ENCODE data around the gene FZD2.
"Not testable (repeated sequence)": the region's sequence is repeated elsewhere in the genome, so short reads cannot be mapped to it uniquely, and the experiment has no call there.

FZD2 gene

GRCh38 chr17:44578947-44579346 is 21.7 kb downstream of the FZD2 start:
- DNase-seq, result no peak

- no peak for DNase-seq
These were observed 24.6 kb downstream of the FZD2 start for GRCh38 chr17:44581868-44582267.

- no peak for DNase-seq
These were observed 27.2 kb downstream of the FZD2 start for GRCh38 chr17:44584443-44584842.

- no peak for DNase-seq
These were observed 28.0 kb downstream of the FZD2 start for GRCh38 chr17:44585315-44585714.

GRCh38 chr17:44587339-44587738 is 30.1 kb downstream of the FZD2 start:
- DNase-seq, result no peak

GRCh38 chr17:44589316-44590071 is 32.2 kb downstream of the FZD2 start:
- DNase-seq, result no peak

- DNase-seq, result not testable (repeated sequence)
These were observed 32.8 kb downstream of the FZD2 start for GRCh38 chr17:44590072-44590462.

- not testable (repeated sequence) for DNase-seq
These were observed 33.5 kb downstream of the FZD2 start for GRCh38 chr17:44590762-44591161.

GRCh38 chr17:44591206-44591605 is 33.9 kb downstream of the FZD2 start:
- no peak for DNase-seq

GRCh38 chr17:44593156-44593555 is 35.9 kb downstream of the FZD2 start:
- no peak for DNase-seq

- no peak for DNase-seq
These were observed 38.0 kb downstream of the FZD2 start for GRCh38 chr17:44595216-44595775.

- no peak for DNase-seq
These were observed 41.0 kb downstream of the FZD2 start for GRCh38 chr17:44598329-44598728.

- no peak for DNase-seq
These were observed 41.6 kb downstream of the FZD2 start for GRCh38 chr17:44598932-44599297.

- DNase-seq, result no peak
These were observed 42.3 kb downstream of the FZD2 start for GRCh38 chr17:44599298-44600175.

GRCh38 chr17:44601539-44601938 is 44.3 kb downstream of the FZD2 start:
- DNase-seq, result no peak

GRCh38 chr17:44601973-44602372 is 44.7 kb downstream of the FZD2 start:
- DNase-seq, result no peak

- DNase-seq, result no peak
These were observed 45.1 kb downstream of the FZD2 start for GRCh38 chr17:44602390-44602789.

GRCh38 chr17:44602970-44603369 is 45.7 kb downstream of the FZD2 start:
- DNase-seq, result no peak

GRCh38 chr17:44604116-44604761 is 47.0 kb downstream of the FZD2 start:
- no peak for DNase-seq

- DNase-seq, result no peak
These were observed 47.6 kb downstream of the FZD2 start for GRCh38 chr17:44604768-44605485.

GRCh38 chr17:44606658-44607057 is 49.4 kb downstream of the FZD2 start:
- no peak for DNase-seq

- no peak for DNase-seq
These were observed 50.8 kb downstream of the FZD2 start for GRCh38 chr17:44607836-44608690.
